Bronchial epithelial cell (primary cell): Measurements from ENCODE around the gene FAM83C. TPM values are rescaled to one million over a fixed set of nuclear protein-coding genes. Genes with fewer than 3 reads are reported as not detected.

Source experiments
- DNase-seq: peaks from one replicate; pipeline ENCODE4 v3.0.0-alpha.2; 2010; ENCODE audit warnings: low read depth
- FAIRE-seq: peaks from 2 replicates; lab custom pipeline; 2011; peaks lifted over from hg19 to GRCh38; lab: Jason Lieb, UNC
- H3K27me3 ChIP-seq: 2 replicates; pipeline ENCODE4 v1.5.1; 2011; ENCODE audit warnings: low read length; ENCODE audit not compliant: control insufficient read depth, insufficient read depth
- H3K36me3 ChIP-seq: 2 replicates; pipeline ENCODE4 v1.5.1; 2011; ENCODE audit warnings: low read length; ENCODE audit not compliant: control insufficient read depth, insufficient read depth
- H3K4me3 ChIP-seq: 2 replicates; pipeline ENCODE4 v1.5.1; 2011; ENCODE audit warnings: mild to moderate bottlenecking, low read depth, low read length, control low read depth
- CTCF ChIP-seq: IDR thresholded peaks from 2 replicates; pipeline ENCODE4 v1.5.1; 2011; ENCODE audit warnings: mild to moderate bottlenecking, moderate library complexity, low read length, control low read depth, inconsistent platforms; ENCODE audit not compliant: insufficient read depth, severe bottlenecking
- total RNA-seq: library from RNA; depleted of rRNA; stranded (reverse); fragments of >200 nt; gene quantifications from 2 replicates; pipeline ENCODE4 v1.2.1, GENCODE V29; 2014

The FAM83C gene
- total RNA-seq, 1 donor from 2014 or later = 0.26 TPM

- Histone ChIP-seq H3K27me3 (no peaks in the 10 kb centered on the region), H3K36me3 (peaks cover 2% of the 10 kb centered on the region), H3K4me3 (no peak overlapping the region)
- TF ChIP-seq CTCF = no peak
- DNase-seq = no peak
- FAIRE-seq = no peak
Observed at GRCh38 chr20:35328095-35328685, 36.0 kb upstream of the FAM83C start.

GRCh38 chr20:35327074-35327976 lies 35.1 kb upstream of the FAM83C start:
- DNase-seq = no peak
- FAIRE-seq = no peak
- H3K36me3 ChIP-seq = peaks cover 2% of the 10 kb centered on the region
- TF ChIP-seq CTCF = no peak
- H3K4me3 ChIP-seq = no peak overlapping the region
- H3K27me3 ChIP-seq = no peaks in the 10 kb centered on the region

- TF ChIP-seq CTCF = no peak
Observed at GRCh38 chr20:35326740-35327073, 34.5 kb upstream of the FAM83C start.

DNA sequence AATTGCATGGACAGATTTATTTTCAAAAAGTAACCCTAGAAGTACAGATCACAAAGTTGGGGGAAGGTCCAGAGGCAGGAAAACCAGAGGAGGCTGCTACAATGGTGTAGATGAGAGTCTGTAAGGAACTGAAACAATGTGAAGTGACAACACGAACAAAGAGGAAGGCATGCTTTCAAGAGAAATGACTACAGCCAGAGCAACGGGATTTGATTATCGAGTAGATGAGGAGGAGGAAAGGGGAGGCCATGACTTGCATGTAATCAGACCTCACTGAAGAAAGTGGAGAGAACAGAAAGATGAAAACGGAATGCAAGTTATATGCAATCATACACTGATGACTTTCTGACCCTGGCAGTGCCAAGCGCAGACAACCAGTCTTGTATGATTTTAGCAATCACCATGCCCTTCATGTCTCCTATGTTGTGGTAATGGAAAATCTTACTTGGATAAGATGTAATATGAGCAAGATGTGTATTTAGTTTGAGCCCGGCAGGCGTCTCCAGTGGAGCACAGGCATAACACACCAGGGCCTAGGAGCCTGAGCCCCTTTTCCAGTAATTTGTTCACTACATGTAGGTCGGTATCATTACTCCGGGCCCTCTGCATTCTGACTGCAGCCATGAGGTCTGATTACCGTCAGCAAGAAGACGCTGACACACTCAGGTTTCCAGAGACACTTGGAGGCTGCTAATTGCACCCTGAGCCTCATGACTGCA lies 34.0 kb upstream of the FAM83C start:
- no peak for FAIRE-seq
- H3K4me3 ChIP-seq = no peak overlapping the region
- H3K27me3 ChIP-seq = no peaks in the 10 kb centered on the region
- DNase-seq = no peak
- H3K36me3 ChIP-seq = peaks cover 2% of the 10 kb centered on the region
- TF ChIP-seq CTCF = no peak

More at GRCh38 chr20:35326740-35327073, 34.5 kb upstream of the FAM83C start:
- H3K27me3 ChIP-seq = no peaks in the 10 kb centered on the region
- H3K4me3 ChIP-seq = no peak overlapping the region
- H3K36me3 ChIP-seq = peaks cover 2% of the 10 kb centered on the region
- DNase-seq (no peak), FAIRE-seq (no peak)

DNA sequence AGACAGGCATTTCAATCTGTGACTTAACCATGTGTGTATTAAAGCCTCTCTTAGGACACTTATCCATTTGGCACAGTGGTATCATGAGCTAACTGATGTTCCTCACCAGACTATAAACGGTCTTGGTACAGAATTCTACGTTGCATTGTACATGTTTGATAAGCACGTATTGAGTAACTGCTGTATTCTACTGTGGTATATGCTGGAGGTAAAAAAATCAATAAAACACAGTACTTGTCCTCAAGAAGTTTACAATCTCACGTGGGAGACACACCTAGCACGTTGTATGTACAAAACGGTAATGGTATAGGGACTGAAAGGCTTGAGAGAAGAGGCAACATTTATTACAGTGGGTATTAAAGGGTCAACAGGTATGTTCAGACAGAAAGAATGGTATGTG lies 33.2 kb upstream of the FAM83C start:
- DNase-seq = no peak
- Histone ChIP-seq H3K36me3 (peaks cover 2% of the 10 kb centered on the region), H3K4me3 (no peak overlapping the region), H3K27me3 (no peaks in the 10 kb centered on the region)
- no peak for FAIRE-seq
- TF ChIP-seq CTCF = no peak
